GM20000 (cell line): ENCODE data around the gene GCNT1.
A peak's percentile ranks its signal among the peaks of the same experiment; 100 is the strongest.

Source experiments
- DNase-seq: peaks from one replicate; pipeline ENCODE4 v3.0.0; 2012; ENCODE audit warnings: low spot score
- CTCF ChIP-seq: IDR thresholded peaks from 2 replicates; pipeline ENCODE4 v1.5.1; 2012; ENCODE audit warnings: mild to moderate bottlenecking, control low read depth; ENCODE audit errors: extremely low read depth, missing control alignments

Gene GCNT1

GRCh38 chr9:76458903-76459693 lies at the start of gene GCNT1:
Gene GCNT1, plus strand, starts transcription at chr9:76459182. Its CDS starts 43,200 bp downstream, at chr9:76502382.
- DNase-seq = peak; percentile 93
- TF ChIP-seq CTCF = peak; percentile 33

GRCh38 chr9:76412638-76413037 lies 46.3 kb upstream of the GCNT1 start:
- no peak for TF ChIP-seq CTCF
- no peak for DNase-seq

GRCh38 chr9:76413658-76414057 lies 45.3 kb upstream of the GCNT1 start:
- no peak for DNase-seq
- TF ChIP-seq CTCF = no peak

- no peak for DNase-seq
- TF ChIP-seq CTCF = no peak
Measured at GRCh38 chr9:76414661-76415060, 44.3 kb upstream of the GCNT1 start.

GRCh38 chr9:76415154-76415553 lies 43.8 kb upstream of the GCNT1 start:
- DNase-seq = no peak
- TF ChIP-seq CTCF = no peak

GRCh38 chr9:76415731-76416130 lies 43.3 kb upstream of the GCNT1 start:
- no peak for DNase-seq
- TF ChIP-seq CTCF = no peak

- no peak for DNase-seq
- no peak for TF ChIP-seq CTCF
Measured at GRCh38 chr9:76417394-76417793, 41.6 kb upstream of the GCNT1 start.
